HG03521 (cell line): ENCODE data around the gene CCNE1.
"Not testable (repeated sequence)": the region's sequence is repeated elsewhere in the genome, so short reads cannot be mapped to it uniquely, and the experiment has no call there.

Experiments
- ATAC-seq: cut with Tn5 transposase; IDR thresholded peaks from one replicate; pipeline ENCODE4 v1.9.1; 2021; ENCODE audit warnings: mild to moderate bottlenecking, moderate library complexity; ENCODE audit not compliant: unreplicated experiment

CCNE1 gene

DNA sequence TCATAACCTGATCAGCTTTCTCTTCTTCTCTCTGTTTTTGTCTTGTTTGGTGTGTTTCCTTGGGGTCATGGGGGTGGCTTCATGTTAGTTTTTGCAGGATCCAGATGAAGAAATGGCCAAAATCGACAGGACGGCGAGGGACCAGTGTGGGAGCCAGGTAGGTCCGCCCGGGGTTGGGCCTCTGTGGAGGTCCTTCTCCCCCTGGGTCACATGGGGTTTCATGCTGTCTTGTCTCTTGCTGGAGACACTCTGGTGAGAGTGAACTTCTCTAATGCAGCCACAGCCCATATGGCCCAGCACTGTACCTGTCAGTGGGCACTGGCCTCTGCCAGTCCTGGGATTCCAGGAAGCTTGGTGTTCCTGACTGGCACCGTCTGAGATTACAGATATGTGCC, 1.1 kb downstream of the CCNE1 start:
- ATAC-seq = no peak

DNA sequence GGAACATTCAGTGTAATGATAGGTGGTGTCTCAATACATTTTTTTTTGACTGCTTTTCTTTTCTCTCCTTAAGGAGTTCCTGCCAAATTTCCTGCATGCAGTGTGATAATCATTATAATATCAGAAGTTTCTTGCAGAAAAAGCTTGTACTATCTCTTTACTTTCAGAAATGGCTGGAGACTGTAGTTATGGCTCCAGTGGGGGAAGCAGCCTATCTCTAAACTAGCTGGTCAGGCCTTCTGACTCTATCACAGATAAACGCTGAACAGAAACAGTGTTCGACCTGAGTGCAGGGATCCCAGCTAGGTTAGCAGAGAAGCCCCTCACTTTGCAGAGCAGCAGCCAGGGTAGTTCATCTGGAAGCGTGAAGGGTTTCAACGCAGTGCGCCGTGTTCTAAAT, 1.9 kb downstream of the CCNE1 start:
- ATAC-seq = no peak

GRCh38 chr19:29815231-29815630, 3.4 kb downstream of the CCNE1 start:
- ATAC-seq = no peak

- ATAC-seq = no peak
These were observed 5.5 kb downstream of the CCNE1 start for GRCh38 chr19:29817316-29817715.

DNA sequence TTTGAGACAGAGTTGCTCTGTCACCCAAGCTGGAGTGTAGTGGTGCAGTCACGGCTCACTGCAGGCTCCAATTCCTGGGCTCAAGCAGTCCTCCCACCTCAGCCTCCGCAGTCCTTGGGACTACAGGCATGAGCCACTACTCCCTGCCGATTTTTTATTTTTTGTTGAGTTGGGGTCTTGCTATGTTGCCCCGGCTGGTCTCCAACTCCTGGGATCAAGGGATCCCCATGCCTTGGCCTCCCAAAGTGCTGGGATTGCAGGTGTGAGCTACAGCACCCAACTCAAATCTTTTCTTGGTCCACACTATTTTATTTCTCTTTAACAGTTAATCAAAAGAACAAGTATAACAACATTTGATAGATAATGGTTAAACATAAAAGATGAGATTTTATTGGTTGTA, 7.5 kb downstream of the CCNE1 start:
- ATAC-seq = no peak

DNA sequence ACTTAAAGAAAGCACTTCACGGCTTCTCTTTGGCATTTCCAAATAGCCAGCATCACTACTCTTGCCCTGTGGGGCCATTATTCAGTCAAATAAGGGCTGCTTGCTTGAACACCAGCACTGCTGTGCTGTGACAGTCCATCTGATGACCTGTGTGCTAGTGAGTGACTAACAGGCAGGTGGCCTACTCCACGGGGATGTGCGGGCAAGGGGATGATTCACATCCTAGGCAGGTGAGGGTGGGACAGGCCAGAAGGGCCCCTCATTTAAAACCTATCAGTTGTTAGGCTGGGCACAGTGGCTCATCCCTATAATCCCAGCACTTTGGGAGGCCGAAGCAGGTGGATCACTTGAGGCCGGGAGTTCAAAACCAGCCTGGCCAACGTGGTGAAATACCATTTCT, 8.2 kb downstream of the CCNE1 start:
- no peak for ATAC-seq

- ATAC-seq = no peak
These were observed 12.0 kb downstream of the CCNE1 start for GRCh38 chr19:29823581-29824330.

GRCh38 chr19:29825263-29825662, 13.5 kb downstream of the CCNE1 start:
- ATAC-seq = not testable (repeated sequence)

- ATAC-seq = no peak
These were observed 19.3 kb downstream of the CCNE1 start for GRCh38 chr19:29831041-29831548.

DNA sequence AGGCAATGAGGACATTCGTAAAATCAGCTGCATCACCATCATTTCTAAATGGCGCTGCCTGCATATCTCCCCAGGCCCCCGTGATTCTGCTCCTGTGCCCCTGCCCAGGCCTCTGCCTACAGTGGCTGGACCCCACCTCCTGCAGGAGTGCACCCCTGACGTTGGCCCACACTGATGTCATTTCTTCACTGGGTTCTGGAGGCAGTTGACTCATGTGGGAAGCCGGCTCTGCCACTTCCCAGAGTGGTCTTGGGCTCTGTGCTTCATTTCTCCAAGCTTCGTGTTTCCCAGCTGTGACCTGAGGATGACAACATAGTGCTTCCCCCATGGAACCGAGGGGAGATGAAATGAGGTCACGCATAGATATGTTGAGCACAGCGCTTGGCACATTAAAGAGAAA, 19.9 kb downstream of the CCNE1 start:
- no peak for ATAC-seq

GRCh38 chr19:29832801-29833200, 21.0 kb downstream of the CCNE1 start:
- no peak for ATAC-seq

DNA sequence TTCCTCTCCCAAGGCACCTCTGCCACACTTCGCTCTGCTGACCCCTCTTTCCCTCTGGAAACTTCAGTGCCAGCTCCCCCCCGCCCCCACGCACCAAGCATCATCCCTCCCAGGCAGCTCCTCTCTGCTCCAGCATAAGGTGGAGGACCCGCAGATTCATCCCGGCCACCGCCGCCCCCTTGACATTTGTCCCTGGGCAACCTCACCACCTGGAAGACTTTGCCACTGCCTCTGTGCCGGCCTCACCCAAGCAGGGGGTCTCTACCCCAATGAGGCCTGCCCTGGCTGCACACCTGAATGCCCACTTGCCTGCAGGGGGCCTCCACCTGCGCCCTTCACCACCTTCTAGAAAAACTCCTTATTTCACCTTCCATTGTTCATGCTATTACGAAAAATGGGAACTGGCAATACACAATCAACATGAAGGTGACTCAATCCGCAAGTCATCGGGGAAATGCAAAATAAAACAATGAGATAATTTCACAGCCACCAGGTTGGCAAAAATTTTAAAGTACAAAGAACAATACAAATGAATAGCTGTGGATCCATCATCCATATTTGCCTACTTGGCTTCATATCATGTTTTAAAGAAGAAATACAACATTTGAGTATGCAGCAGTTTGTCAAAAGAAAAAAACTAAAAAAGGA, 21.9 kb downstream of the CCNE1 start:
- no peak for ATAC-seq

GRCh38 chr19:29834991-29835846, 23.4 kb downstream of the CCNE1 start:
- no peak for ATAC-seq

- ATAC-seq = peak; percentile 56
These were observed 24.6 kb downstream of the CCNE1 start for GRCh38 chr19:29836409-29836825.

- ATAC-seq = peak; percentile 54
These were observed 25.7 kb downstream of the CCNE1 start for GRCh38 chr19:29837448-29837981.

GRCh38 chr19:29837996-29838395, 26.2 kb downstream of the CCNE1 start:
- ATAC-seq = no peak

GRCh38 chr19:29840066-29840950, 28.5 kb downstream of the CCNE1 start:
- ATAC-seq = no peak

DNA sequence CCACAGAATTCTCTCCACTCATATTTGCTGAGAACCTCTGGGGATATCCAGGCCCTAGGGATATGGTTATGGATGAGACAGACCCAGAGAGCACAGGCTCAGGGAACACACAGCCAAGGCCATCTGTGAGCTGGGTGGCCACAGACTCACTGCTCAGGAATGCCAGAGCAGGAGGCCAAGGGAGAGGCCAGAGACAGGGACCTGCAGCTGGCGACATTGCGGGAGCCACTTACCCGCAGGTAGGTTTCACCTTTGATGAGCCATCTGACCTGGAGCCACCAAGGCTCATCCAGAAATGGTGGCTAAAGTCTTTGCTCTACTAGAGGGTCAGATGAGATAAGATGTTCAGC, 29.4 kb downstream of the CCNE1 start:
- no peak for ATAC-seq

- ATAC-seq = no peak
These were observed 30.0 kb downstream of the CCNE1 start for GRCh38 chr19:29841559-29842367.
